MCF 10A (cell line): Measurements from ENCODE around the gene DNAH2. TPM values are rescaled to one million over a fixed set of nuclear protein-coding genes. Genes with fewer than 3 reads are reported as not detected.

ENCODE experiments used
- BruUV-seq: library from RNA; stranded (reverse); fragments of 400-500 nt; replicated peaks from 2 replicates; lab custom pipeline; 2021; lab: Mats Ljungman, UMichigan
- CTCF ChIA-PET: fragments of 300-600 bp; sonication (Branson Sonifier 250); formaldehyde crosslinking; extraction: SDS; loops from one replicate; lab custom pipeline; 2021; ENCODE audit warnings: antibody characterized with exemption, inconsistent platforms; lab: Yijun Ruan, JAX
- POLR2A ChIA-PET: fragments of 300-600, 350-650 bp; sonication (Branson Sonifier 250); formaldehyde crosslinking; extraction: SDS; loops from one replicate; lab custom pipeline; 2020; ENCODE audit warnings: antibody characterized with exemption, inconsistent platforms; lab: Yijun Ruan, JAX
- DNase-seq: peaks from one replicate; pipeline ENCODE4 v3.0.0-alpha.2; 2018; ENCODE audit not compliant: unreplicated experiment
- H3K27ac Mint-ChIP-seq: one replicate; pipeline ENCODE4 v1.8.0; 2022; ENCODE audit warnings: mild to moderate bottlenecking, low read depth, mixed read lengths; ENCODE audit not compliant: unreplicated experiment
- H3K27me3 Mint-ChIP-seq: one replicate; pipeline ENCODE4 v1.8.0; 2022; ENCODE audit warnings: mixed read lengths; ENCODE audit not compliant: insufficient read depth, unreplicated experiment
- H3K36me3 Mint-ChIP-seq: one replicate; pipeline ENCODE4 v1.8.0; 2022; ENCODE audit warnings: mild to moderate bottlenecking, moderate library complexity, mixed read lengths; ENCODE audit not compliant: insufficient read depth, unreplicated experiment
- H3K4me1 Mint-ChIP-seq: one replicate; pipeline ENCODE4 v1.8.0; 2022; ENCODE audit warnings: mixed read lengths; ENCODE audit not compliant: insufficient read depth, unreplicated experiment
- H3K4me3 Mint-ChIP-seq: one replicate; pipeline ENCODE4 v1.8.0; 2022; ENCODE audit warnings: mild to moderate bottlenecking, moderate library complexity, mixed read lengths; ENCODE audit not compliant: unreplicated experiment
- H3K9me3 Mint-ChIP-seq: one replicate; pipeline ENCODE4 v1.8.0; 2022; ENCODE audit warnings: mixed read lengths; ENCODE audit not compliant: unreplicated experiment
- CTCF ChIP-seq: fragments of 200-600 bp; IDR thresholded peaks from one replicate; pipeline ENCODE4 v1.8.0; 2022; ENCODE audit warnings: antibody characterized with exemption, mild to moderate bottlenecking; ENCODE audit not compliant: unreplicated experiment
- intact Hi-C: fragments of 100-400 bp; cut with micrococcal nuclease; formaldehyde crosslinking; loops from 2 replicates; pipeline ENCODE4 v1.14.1; 2022
- total RNA-seq: library from RNA; stranded (reverse); gene quantifications from 2 replicates; pipeline ENCODE4 v1.2.3, GENCODE V29; 2022

The DNAH2 gene
- total RNA-seq, 1 experiment from 2014 or later = 0.12 TPM

GRCh38 chr17:7841396-7841914 lies 123.9 kb downstream of the DNAH2 start:
- ChIA-PET CTCF (interaction anchor here (0.6 to 5.8 kb wide), 7 partner anchors 10 to 220 kb away, joined by 3 to 32 read pairs (median 4); no protein-coding TSS in a partner anchor), POLR2A (interaction anchor here (0.5 to 5.7 kb wide), 16 partner anchors 7 to 526 kb away, joined by 3 to 97 read pairs (median 6); partner anchors contain the start of genes CNTROB, CYB5D1, GPS2 and KDM6B)
- Mint-ChIP-seq H3K4me1 (peaks cover 54% of the 10 kb centered on the region), H3K27ac (peak overlapping the region; percentile 87), H3K4me3 (peak overlapping the region; percentile 79), H3K36me3 (peaks cover 55% of the 10 kb centered on the region), H3K9me3 (no peaks in the 10 kb centered on the region), H3K27me3 (no peaks in the 10 kb centered on the region)
- peak; percentile 8 for TF ChIP-seq CTCF
- DNase-seq = peak; percentile 89
- no TSS peak for BruUV-seq
- intact Hi-C loops = no loop called here

GRCh38 chr17:7841915-7842379 lies 124.4 kb downstream of the DNAH2 start:
- Mint-ChIP-seq H3K27me3 (no peaks in the 10 kb centered on the region), H3K4me1 (peaks cover 49% of the 10 kb centered on the region), H3K9me3 (no peaks in the 10 kb centered on the region), H3K36me3 (peaks cover 56% of the 10 kb centered on the region), H3K27ac (peak overlapping the region; percentile 87), H3K4me3 (peak overlapping the region; percentile 79)
- BruUV-seq = no TSS peak
- intact Hi-C loops = no loop called here
- TF ChIP-seq CTCF = peak; percentile 2
- peak; percentile 85 for DNase-seq
- ChIA-PET POLR2A (interaction anchor here (0.7 to 5.7 kb wide), 17 partner anchors 7 to 527 kb away, joined by 3 to 97 read pairs (median 6); partner anchors contain the start of genes CNTROB, CYB5D1, GPS2 and KDM6B), CTCF (interaction anchor here (1.0 to 5.8 kb wide), 3 partner anchors 8 to 99 kb away, joined by 3 to 32 read pairs (median 3); no protein-coding TSS in a partner anchor)

- ChIA-PET CTCF (interaction anchor here (0.7 to 5.8 kb wide), 4 partner anchors 9 to 146 kb away, joined by 3 to 32 read pairs (median 3); no protein-coding TSS in a partner anchor), POLR2A (interaction anchor here (0.6 to 5.7 kb wide), 23 partner anchors 8 to 488 kb away, joined by 3 to 97 read pairs (median 5); partner anchors contain the start of genes CHD3, CNTROB, CTC1 and CYB5D1)
- intact Hi-C loops = no loop called here
- Mint-ChIP-seq H3K9me3 (no peaks in the 10 kb centered on the region), H3K4me1 (peaks cover 42% of the 10 kb centered on the region), H3K27ac (peak overlapping the region; percentile 87), H3K27me3 (no peaks in the 10 kb centered on the region), H3K4me3 (peak overlapping the region; percentile 79), H3K36me3 (peaks cover 60% of the 10 kb centered on the region)
- BruUV-seq = TSS peak; percentile 63
- TF ChIP-seq CTCF = no peak
- DNase-seq = peak; percentile 83
These were observed 125.1 kb downstream of the DNAH2 start for GRCh38 chr17:7842380-7843256.
